K562 (cell line): Measurements from ENCODE around the gene TMEM108. TPM values are rescaled to one million over a fixed set of nuclear protein-coding genes. Genes with fewer than 3 reads are reported as not detected.

Experiments
- ATAC-seq: fragments of 200-7000 bp; cut with Tn5 transposase; 3 replicates; pipeline ENCODE4 v1.9.1; 2020; ENCODE audit warnings: moderate library complexity
- BruUV-seq: library from RNA; stranded (reverse); fragments of 400-500 nt; replicated peaks from 2 replicates; lab custom pipeline; 2021; lab: Mats Ljungman, UMichigan
- CTCF ChIA-PET: fragments of 300-600 bp; formaldehyde crosslinking; extraction: SDS; loops from one replicate; lab custom pipeline; 2021; ENCODE audit warnings: low intra/inter-chr PET ratio; lab: Yijun Ruan, JAX
- POLR2A ChIA-PET: fragments of 300-600, 350-650 bp; sonication (Branson Sonifier 250); formaldehyde crosslinking; extraction: SDS; loops from one replicate; lab custom pipeline; 2021; ENCODE audit warnings: antibody characterized with exemption, inconsistent platforms; lab: Yijun Ruan, JAX
- DNase-seq, 4 experiments: peaks; one replicate each; pipeline versions ENCODE4 v3.0.0 to v3.0.0-alpha.2; 2011 to 2018; ENCODE audit warnings: low spot score in 3 of 4, mixed read lengths in 3 of 4; ENCODE audit errors: extremely low read depth in 1 of 4
- FAIRE-seq: peaks from 2 replicates; lab custom pipeline; 2011; peaks lifted over from hg19 to GRCh38; lab: Jason Lieb, UNC
- H2AFZ ChIP-seq: 2 replicates; pipeline ENCODE4 v1.6.0; 2011; ENCODE audit warnings: low read depth, low read length, control low read depth, inconsistent platforms
- H3K27ac ChIP-seq: fragments of 200-600 bp; 3 replicates; pipeline ENCODE4 v1.8.0; 2011; ENCODE audit warnings: low read depth, mild to moderate bottlenecking, control low read depth, inconsistent platforms, low read length, moderate library complexity, mixed read lengths; ENCODE audit errors: extremely low read depth
- H3K27me3 ChIP-seq, 2 experiments: fragments of 300-600 bp in 1 of 2; 2 replicates in 1 of 2; 3 replicates in 1 of 2; pipeline versions ENCODE4 v1.6.0 to v1.8.0; 2011; ENCODE audit warnings: inconsistent platforms in 2 of 2, low read length in 2 of 2, mild to moderate bottlenecking in 1 of 2, mixed read lengths in 1 of 2, moderate library complexity in 1 of 2; ENCODE audit not compliant: control insufficient read depth in 2 of 2, insufficient read depth in 2 of 2
- H3K36me3 ChIP-seq: fragments of 300-600 bp; 3 replicates; pipeline ENCODE4 v1.8.0; 2011; ENCODE audit warnings: mild to moderate bottlenecking, low read length, inconsistent platforms; ENCODE audit not compliant: control insufficient read depth, insufficient read depth
- H3K4me1 ChIP-seq, 2 experiments: fragments of 200-600 bp in 1 of 2; replicated peaks in 1 of 2; 2 replicates in 1 of 2; 3 replicates in 1 of 2; pipeline versions ENCODE4 v1.5.1 to v1.8.0; 2011; ENCODE audit warnings: inconsistent platforms in 2 of 2, low read length in 2 of 2, mild to moderate bottlenecking in 1 of 2, mixed read lengths in 1 of 2, moderate library complexity in 1 of 2; ENCODE audit not compliant: control insufficient read depth in 2 of 2, insufficient read depth in 2 of 2
- H3K4me2 ChIP-seq: 2 replicates; pipeline ENCODE4 v1.6.1; 2011; ENCODE audit warnings: low read length, control low read depth, inconsistent platforms, mixed read lengths; ENCODE audit not compliant: insufficient read depth
- H3K4me3 ChIP-seq: fragments of 200-600 bp; sonication (generic), shearing (Covaris generic); 2 replicates; pipeline ENCODE4 v1.5.1; 2016; ENCODE audit warnings: control low read depth, inconsistent platforms
- H3K79me2 ChIP-seq: fragments of 200-600 bp; 3 replicates; pipeline ENCODE4 v1.8.0; 2011; ENCODE audit warnings: low read length, inconsistent platforms; ENCODE audit not compliant: control insufficient read depth, insufficient read depth
- H3K9ac ChIP-seq, 2 experiments: 2 replicates each; pipeline versions ENCODE4 v1.6.0 to v1.6.1; 2011; ENCODE audit warnings: low read depth in 2 of 2, low read length in 2 of 2, control low read depth in 1 of 2, inconsistent platforms in 1 of 2, mild to moderate bottlenecking in 1 of 2, mixed read lengths in 1 of 2; ENCODE audit not compliant: insufficient read depth in 1 of 2
- H3K9me1 ChIP-seq: one replicate; pipeline ENCODE4 v1.6.0; 2011; ENCODE audit warnings: inconsistent platforms, mild to moderate bottlenecking, low read length, moderate library complexity; ENCODE audit not compliant: control insufficient read depth, insufficient read depth
- H3K9me3 ChIP-seq: replicated peaks from 2 replicates; pipeline ENCODE4 v1.5.1; 2011; ENCODE audit warnings: low read depth, low read length, inconsistent platforms; ENCODE audit not compliant: control insufficient read depth, insufficient read depth
- H4K20me1 ChIP-seq: replicated peaks from 2 replicates; pipeline ENCODE4 v1.6.1; 2011; ENCODE audit warnings: low read length, inconsistent platforms, mixed read lengths; ENCODE audit not compliant: control insufficient read depth, insufficient read depth
- AFF1 ChIP-seq, 2 experiments: fragments of 450-650 bp; IDR thresholded peaks; 2 replicates each; pipeline ENCODE4 v1.6.1; 2018; ENCODE audit warnings: mild to moderate bottlenecking in 2 of 2, low read depth in 1 of 2; ENCODE audit not compliant: partially characterized antibody in 2 of 2
- HDAC2 ChIP-seq: fragments of 450-650 bp; IDR thresholded peaks from 2 replicates; pipeline ENCODE4 v1.6.1; 2016; ENCODE audit warnings: mild to moderate bottlenecking
- HMG20B ChIP-seq: fragments of 250-450 bp; sonication (Bioruptor Pico); IDR thresholded peaks from 2 replicates; pipeline ENCODE4 v1.5.0; 2021; ENCODE audit warnings: mild to moderate bottlenecking
- LCOR ChIP-seq: sonication (generic); formaldehyde crosslinking; IDR thresholded peaks from 2 replicates; pipeline ENCODE4 v1.8.0; 2022; ENCODE audit warnings: mild to moderate bottlenecking, missing genetic modification reagents
- SIN3A ChIP-seq, 2 experiments: fragments of 150-350 bp in 1 of 2; IDR thresholded peaks; 2 replicates each; pipeline ENCODE4 v1.6.1; 2011 to 2016; ENCODE audit warnings: borderline replicate concordance in 2 of 2, low read depth in 2 of 2, low read length in 2 of 2, mild to moderate bottlenecking in 2 of 2, moderate library complexity in 2 of 2; ENCODE audit not compliant: control insufficient read depth in 1 of 2
- SNAPC5 ChIP-seq: fragments of 250-450 bp; sonication (Bioruptor Pico); IDR thresholded peaks from 2 replicates; pipeline ENCODE4 v1.8.0; 2021; ENCODE audit warnings: moderate library complexity, mild to moderate bottlenecking, inconsistent platforms
- ZNF444 ChIP-seq: fragments of 250-450 bp; sonication (Bioruptor Pico); IDR thresholded peaks from 2 replicates; pipeline ENCODE4 v1.4.0; 2020; ENCODE audit warnings: mild to moderate bottlenecking, moderate library complexity
- ZNF561 ChIP-seq: fragments of 450-650 bp; formaldehyde crosslinking; conservative IDR thresholded peaks from 2 replicates; pipeline ENCODE4 v1.4.0; 2020; ENCODE audit warnings: mild to moderate bottlenecking, moderate library complexity
- WGBS: fragments of 100-300 bp; shearing (Covaris generic); methylation state at CpG from one replicate; pipeline ENCODE4 v1.1.6; 2016; ENCODE audit warnings: low coverage, mixed read lengths; ENCODE audit not compliant: insufficient coverage; ENCODE audit errors: missing lambda C conversion rate; 5-methylcytosine and 5-hydroxymethylcytosine counted together
- in situ Hi-C: fragments of 300-500 bp; cut with MboI; formaldehyde crosslinking; loops from 4 replicates; pipeline ENCODE4 v1.15.0; 2018; ENCODE audit warnings: inconsistent platforms, mixed read lengths
- intact Hi-C: fragments of 100-400 bp; cut with micrococcal nuclease; formaldehyde crosslinking; loops from 2 replicates; pipeline ENCODE4 v1.14.2; 2022
- polyA plus RNA-seq, 8 experiments: library from polyadenylated mRNA; depleted of rRNA in 4 of 8; stranded (reverse) in 5 of 8; unstranded in 3 of 8; fragments of >200 nt; fragmentation: Nextera tagmentation in 2 of 8; fragmentation: Illumina TruSeq in 1 of 8; extraction: Ambion mirVana in 2 of 8; extraction: Trizol in 1 of 8; gene quantifications; 2 replicates each; pipeline versions ENCODE4 v1.2.1 to v1.2.3, GENCODE V29; 2011 to 2014; ENCODE audit warnings: inconsistent platforms in 1 of 8, missing spikeins in 1 of 8
- total RNA-seq, 7 experiments: library from RNA; depleted of rRNA in 6 of 7; stranded (reverse); fragments of >200 nt in 6 of 7; fragmentation: Illumina TruSeq in 2 of 7; extraction: Trizol in 2 of 7; gene quantifications; 2 replicates each; pipeline versions ENCODE4 v1.2.1 to v1.2.3, GENCODE V29; 2011 to 2021; ENCODE audit warnings: low replicate concordance in 1 of 7

TMEM108 gene
- total and polyA plus RNA-seq, 9 of the 15 experiments (the other 6 are each of a cell fraction or from before 2014, with no cell fraction given), result 0.65 to 11.1 (median 3.4) TPM

- no peaks in the 10 kb centered on the region for H3K9me1 ChIP-seq
- DNase-seq, result no peak
- in situ Hi-C loops (loop anchor here (10.0 to 25.0 kb wide), 2 partner anchors 343 to 645 kb away; partner anchors contain the start of gene TMEM108), intact Hi-C loops (loop anchor here (5.0 kb wide), 2 partner anchors 42 to 723 kb away; partner anchors contain the start of gene ACAD11)
- H3K36me3 ChIP-seq, result no peaks in the 10 kb centered on the region
- H3K27me3 ChIP-seq, result no peaks in the 10 kb centered on the region; a peak in 1 of 5 replicates
- no peak overlapping the region for H3K27ac ChIP-seq
- ChIA-PET CTCF (no interaction called here), POLR2A (no interaction called here)
- WGBS, result 62% methylated on average over 8 of the region's 19 CpGs
- TF ChIP-seq LCOR (CRISPR knock-in tag) (no peak), SIN3A (IDR thresholded peaks at IDR 0.05; ENCODE audit: borderline replicate concordance in 2 of 2, control insufficient read depth in 1 of 2, low read depth in 2 of 2, low read length in 2 of 2) (no peak), ZNF444 (CRISPR knock-in tag) (no peak), SNAPC5 (no peak), HDAC2 (no peak), HMG20B (no peak), ZNF561 (CRISPR knock-in tag) (no peak), AFF1 (IDR thresholded peaks at IDR 0.05; ENCODE audit: low read depth in 1 of 2, partially characterized antibody in 2 of 2) (no peak)
- TF ChIP-seq, all 486 proteins: peak for 0
- H3K4me1 ChIP-seq, result no peaks in the 10 kb centered on the region; a peak in 2 of 5 replicates
- ATAC-seq (no peak), FAIRE-seq (no peak)
- no peak overlapping the region for H2AFZ ChIP-seq
- no TSS peak for BruUV-seq
- no peak overlapping the region for H3K4me3 ChIP-seq
- no peak overlapping the region for H3K9ac ChIP-seq
- H3K9me3 ChIP-seq, result no peaks in the 10 kb centered on the region
- H3K4me2 ChIP-seq, result no peak overlapping the region
- no peaks in the 10 kb centered on the region for H3K79me2 ChIP-seq
- H4K20me1 ChIP-seq, result no peaks in the 10 kb centered on the region
These were observed 341.7 kb downstream of the TMEM108 start for GRCh38 chr3:133379926-133380325.
